ENCODE measurements around the gene EXOC3L4. TPM values are rescaled to one million over a fixed set of nuclear protein-coding genes. Genes with fewer than 3 reads are reported as not detected.

Gene EXOC3L4
- total and polyA plus RNA-seq, 9 of the 15 experiments (the other 6 are each of a cell fraction or from before 2014, with no cell fraction given): 0.10 to 6.7 (median 0.98) TPM; not detected in 1

DNA sequence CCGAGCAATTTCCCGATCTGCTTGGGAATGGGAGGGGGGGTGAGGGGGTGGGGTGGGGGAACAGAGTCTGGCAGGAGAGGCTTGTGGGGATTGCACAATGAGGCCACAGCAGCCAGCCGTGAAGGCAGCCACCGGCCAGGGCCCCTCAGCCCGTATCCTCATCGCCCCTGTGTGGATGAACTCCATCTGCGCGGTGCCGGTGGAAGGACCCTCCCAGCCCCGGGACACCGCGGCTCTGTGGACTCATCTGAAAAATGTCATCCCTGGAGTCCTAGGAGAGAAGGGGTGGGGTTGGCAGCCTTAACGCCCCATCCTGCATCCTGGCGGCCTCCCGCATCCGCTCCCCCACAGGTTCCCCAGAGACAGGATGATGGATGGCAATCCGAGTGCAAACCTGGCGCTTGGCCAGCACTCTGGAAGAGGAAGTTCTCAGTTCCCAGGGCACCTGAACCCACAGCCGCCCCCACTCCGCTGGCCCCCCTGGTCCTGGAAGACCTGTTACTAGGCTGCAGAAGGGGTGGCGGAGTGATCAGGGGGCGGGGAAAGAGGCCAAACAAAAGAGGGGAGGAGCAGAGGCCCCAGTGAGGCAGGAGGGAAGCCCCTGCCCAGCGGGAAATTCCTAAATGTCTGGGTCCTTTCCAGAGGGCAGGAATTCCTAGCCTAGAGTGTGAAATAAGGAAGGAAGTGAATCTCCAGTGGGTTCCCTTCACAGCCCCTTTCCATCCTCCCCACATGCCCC lies 27.5 kb downstream of the EXOC3L4 start (continued):
- TF ChIP-seq, protein P1, sequence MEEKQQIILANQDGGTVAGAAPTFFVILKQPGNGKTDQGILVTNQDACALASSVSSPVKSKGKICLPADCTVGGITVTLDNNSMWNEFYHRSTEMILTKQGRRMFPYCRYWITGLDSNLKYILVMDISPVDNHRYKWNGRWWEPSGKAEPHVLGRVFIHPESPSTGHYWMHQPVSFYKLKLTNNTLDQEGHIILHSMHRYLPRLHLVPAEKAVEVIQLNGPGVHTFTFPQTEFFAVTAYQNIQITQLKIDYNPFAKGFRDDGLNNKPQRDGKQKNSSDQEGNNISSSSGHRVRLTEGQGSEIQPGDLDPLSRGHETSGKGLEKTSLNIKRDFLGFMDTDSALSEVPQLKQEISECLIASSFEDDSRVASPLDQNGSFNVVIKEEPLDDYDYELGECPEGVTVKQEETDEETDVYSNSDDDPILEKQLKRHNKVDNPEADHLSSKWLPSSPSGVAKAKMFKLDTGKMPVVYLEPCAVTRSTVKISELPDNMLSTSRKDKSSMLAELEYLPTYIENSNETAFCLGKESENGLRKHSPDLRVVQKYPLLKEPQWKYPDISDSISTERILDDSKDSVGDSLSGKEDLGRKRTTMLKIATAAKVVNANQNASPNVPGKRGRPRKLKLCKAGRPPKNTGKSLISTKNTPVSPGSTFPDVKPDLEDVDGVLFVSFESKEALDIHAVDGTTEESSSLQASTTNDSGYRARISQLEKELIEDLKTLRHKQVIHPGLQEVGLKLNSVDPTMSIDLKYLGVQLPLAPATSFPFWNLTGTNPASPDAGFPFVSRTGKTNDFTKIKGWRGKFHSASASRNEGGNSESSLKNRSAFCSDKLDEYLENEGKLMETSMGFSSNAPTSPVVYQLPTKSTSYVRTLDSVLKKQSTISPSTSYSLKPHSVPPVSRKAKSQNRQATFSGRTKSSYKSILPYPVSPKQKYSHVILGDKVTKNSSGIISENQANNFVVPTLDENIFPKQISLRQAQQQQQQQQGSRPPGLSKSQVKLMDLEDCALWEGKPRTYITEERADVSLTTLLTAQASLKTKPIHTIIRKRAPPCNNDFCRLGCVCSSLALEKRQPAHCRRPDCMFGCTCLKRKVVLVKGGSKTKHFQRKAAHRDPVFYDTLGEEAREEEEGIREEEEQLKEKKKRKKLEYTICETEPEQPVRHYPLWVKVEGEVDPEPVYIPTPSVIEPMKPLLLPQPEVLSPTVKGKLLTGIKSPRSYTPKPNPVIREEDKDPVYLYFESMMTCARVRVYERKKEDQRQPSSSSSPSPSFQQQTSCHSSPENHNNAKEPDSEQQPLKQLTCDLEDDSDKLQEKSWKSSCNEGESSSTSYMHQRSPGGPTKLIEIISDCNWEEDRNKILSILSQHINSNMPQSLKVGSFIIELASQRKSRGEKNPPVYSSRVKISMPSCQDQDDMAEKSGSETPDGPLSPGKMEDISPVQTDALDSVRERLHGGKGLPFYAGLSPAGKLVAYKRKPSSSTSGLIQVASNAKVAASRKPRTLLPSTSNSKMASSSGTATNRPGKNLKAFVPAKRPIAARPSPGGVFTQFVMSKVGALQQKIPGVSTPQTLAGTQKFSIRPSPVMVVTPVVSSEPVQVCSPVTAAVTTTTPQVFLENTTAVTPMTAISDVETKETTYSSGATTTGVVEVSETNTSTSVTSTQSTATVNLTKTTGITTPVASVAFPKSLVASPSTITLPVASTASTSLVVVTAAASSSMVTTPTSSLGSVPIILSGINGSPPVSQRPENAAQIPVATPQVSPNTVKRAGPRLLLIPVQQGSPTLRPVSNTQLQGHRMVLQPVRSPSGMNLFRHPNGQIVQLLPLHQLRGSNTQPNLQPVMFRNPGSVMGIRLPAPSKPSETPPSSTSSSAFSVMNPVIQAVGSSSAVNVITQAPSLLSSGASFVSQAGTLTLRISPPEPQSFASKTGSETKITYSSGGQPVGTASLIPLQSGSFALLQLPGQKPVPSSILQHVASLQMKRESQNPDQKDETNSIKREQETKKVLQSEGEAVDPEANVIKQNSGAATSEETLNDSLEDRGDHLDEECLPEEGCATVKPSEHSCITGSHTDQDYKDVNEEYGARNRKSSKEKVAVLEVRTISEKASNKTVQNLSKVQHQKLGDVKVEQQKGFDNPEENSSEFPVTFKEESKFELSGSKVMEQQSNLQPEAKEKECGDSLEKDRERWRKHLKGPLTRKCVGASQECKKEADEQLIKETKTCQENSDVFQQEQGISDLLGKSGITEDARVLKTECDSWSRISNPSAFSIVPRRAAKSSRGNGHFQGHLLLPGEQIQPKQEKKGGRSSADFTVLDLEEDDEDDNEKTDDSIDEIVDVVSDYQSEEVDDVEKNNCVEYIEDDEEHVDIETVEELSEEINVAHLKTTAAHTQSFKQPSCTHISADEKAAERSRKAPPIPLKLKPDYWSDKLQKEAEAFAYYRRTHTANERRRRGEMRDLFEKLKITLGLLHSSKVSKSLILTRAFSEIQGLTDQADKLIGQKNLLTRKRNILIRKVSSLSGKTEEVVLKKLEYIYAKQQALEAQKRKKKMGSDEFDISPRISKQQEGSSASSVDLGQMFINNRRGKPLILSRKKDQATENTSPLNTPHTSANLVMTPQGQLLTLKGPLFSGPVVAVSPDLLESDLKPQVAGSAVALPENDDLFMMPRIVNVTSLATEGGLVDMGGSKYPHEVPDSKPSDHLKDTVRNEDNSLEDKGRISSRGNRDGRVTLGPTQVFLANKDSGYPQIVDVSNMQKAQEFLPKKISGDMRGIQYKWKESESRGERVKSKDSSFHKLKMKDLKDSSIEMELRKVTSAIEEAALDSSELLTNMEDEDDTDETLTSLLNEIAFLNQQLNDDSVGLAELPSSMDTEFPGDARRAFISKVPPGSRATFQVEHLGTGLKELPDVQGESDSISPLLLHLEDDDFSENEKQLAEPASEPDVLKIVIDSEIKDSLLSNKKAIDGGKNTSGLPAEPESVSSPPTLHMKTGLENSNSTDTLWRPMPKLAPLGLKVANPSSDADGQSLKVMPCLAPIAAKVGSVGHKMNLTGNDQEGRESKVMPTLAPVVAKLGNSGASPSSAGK (IDR thresholded peaks at IDR 0.05): no peak
- no peak for TF ChIP-seq CREBBP (IDR thresholded peaks at IDR 0.05; ENCODE audit: low read depth, low read length)
- TF ChIP-seq ZBTB1 (CRISPR knock-in tag; IDR thresholded peaks at IDR 0.05; ENCODE audit: borderline replicate concordance, low read depth): no peak
- TF ChIP-seq, protein P2, sequence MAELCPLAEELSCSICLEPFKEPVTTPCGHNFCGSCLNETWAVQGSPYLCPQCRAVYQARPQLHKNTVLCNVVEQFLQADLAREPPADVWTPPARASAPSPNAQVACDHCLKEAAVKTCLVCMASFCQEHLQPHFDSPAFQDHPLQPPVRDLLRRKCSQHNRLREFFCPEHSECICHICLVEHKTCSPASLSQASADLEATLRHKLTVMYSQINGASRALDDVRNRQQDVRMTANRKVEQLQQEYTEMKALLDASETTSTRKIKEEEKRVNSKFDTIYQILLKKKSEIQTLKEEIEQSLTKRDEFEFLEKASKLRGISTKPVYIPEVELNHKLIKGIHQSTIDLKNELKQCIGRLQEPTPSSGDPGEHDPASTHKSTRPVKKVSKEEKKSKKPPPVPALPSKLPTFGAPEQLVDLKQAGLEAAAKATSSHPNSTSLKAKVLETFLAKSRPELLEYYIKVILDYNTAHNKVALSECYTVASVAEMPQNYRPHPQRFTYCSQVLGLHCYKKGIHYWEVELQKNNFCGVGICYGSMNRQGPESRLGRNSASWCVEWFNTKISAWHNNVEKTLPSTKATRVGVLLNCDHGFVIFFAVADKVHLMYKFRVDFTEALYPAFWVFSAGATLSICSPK (IDR thresholded peaks at IDR 0.05; ENCODE audit: borderline replicate concordance): no peak
- peak; percentile 70 for TF ChIP-seq EGR1 (conservative IDR thresholded peaks at IDR 0.05)
- TF ChIP-seq ZNF124 (CRISPR knock-in tag; IDR thresholded peaks at IDR 0.05): no peak
- TF ChIP-seq CREM (IDR thresholded peaks at IDR 0.05; ENCODE audit: low read depth): peak; percentile 38; the same call in 1 of the 2 replicates
- no peak for TF ChIP-seq FOXJ2 (tag; IDR thresholded peaks at IDR 0.05)
- no peak for TF ChIP-seq NFE2L1 (tag; IDR thresholded peaks at IDR 0.05; ENCODE audit: borderline replicate concordance, low read depth)
- TF ChIP-seq, protein P3, sequence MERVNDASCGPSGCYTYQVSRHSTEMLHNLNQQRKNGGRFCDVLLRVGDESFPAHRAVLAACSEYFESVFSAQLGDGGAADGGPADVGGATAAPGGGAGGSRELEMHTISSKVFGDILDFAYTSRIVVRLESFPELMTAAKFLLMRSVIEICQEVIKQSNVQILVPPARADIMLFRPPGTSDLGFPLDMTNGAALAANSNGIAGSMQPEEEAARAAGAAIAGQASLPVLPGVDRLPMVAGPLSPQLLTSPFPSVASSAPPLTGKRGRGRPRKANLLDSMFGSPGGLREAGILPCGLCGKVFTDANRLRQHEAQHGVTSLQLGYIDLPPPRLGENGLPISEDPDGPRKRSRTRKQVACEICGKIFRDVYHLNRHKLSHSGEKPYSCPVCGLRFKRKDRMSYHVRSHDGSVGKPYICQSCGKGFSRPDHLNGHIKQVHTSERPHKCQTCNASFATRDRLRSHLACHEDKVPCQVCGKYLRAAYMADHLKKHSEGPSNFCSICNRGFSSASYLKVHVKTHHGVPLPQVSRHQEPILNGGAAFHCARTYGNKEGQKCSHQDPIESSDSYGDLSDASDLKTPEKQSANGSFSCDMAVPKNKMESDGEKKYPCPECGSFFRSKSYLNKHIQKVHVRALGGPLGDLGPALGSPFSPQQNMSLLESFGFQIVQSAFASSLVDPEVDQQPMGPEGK (CRISPR knock-in tag; IDR thresholded peaks at IDR 0.05; ENCODE audit: borderline replicate concordance): no peak
- no peak; the same call in 1 of the 2 replicates for TF ChIP-seq ELF1 (tag; IDR thresholded peaks at IDR 0.05)
